Ovary (tissue), 3 donors: ENCODE results near the gene JAM2.

Experiments used
- POLR2A ChIP-seq: fragments of 450-650 bp; IDR thresholded peaks from one replicate; pipeline ENCODE4 v1.6.1; 2017; ENCODE audit warnings: antibody characterized with exemption, mild to moderate bottlenecking, moderate library complexity
- TF ChIP-seq, protein P1 (sequence below), 3 donors: fragments of 450-650 bp in 2 of 3; fragments of 200-600 bp in 1 of 3; IDR thresholded peaks; one replicate each; pipeline versions ENCODE4 v1.5.1 to v1.8.0; 2016 to 2022; ENCODE audit warnings: antibody characterized with exemption in 3 of 3, mild to moderate bottlenecking in 1 of 3
- donor health status: DM: no; HTN: no; CAD: no.

- TF ChIP-seq POLR2A, result no peak
- TF ChIP-seq, protein P1, sequence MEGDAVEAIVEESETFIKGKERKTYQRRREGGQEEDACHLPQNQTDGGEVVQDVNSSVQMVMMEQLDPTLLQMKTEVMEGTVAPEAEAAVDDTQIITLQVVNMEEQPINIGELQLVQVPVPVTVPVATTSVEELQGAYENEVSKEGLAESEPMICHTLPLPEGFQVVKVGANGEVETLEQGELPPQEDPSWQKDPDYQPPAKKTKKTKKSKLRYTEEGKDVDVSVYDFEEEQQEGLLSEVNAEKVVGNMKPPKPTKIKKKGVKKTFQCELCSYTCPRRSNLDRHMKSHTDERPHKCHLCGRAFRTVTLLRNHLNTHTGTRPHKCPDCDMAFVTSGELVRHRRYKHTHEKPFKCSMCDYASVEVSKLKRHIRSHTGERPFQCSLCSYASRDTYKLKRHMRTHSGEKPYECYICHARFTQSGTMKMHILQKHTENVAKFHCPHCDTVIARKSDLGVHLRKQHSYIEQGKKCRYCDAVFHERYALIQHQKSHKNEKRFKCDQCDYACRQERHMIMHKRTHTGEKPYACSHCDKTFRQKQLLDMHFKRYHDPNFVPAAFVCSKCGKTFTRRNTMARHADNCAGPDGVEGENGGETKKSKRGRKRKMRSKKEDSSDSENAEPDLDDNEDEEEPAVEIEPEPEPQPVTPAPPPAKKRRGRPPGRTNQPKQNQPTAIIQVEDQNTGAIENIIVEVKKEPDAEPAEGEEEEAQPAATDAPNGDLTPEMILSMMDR (IDR thresholded peaks at IDR 0.05), result no peak
These were observed 113.4 kb downstream of the JAM2 start for GRCh38 chr21:25752416-25752815.
